Activated naive CD8-positive, alpha-beta T cell treated with anti-CD3 and anti-CD28 coated beads for 36 hours (primary cell): ENCODE measurements around the gene RUSC1. TPM values are rescaled to one million over a fixed set of nuclear protein-coding genes. Genes with fewer than 3 reads are reported as not detected.
A peak's percentile ranks its signal among the peaks of the same experiment; 100 is the strongest.

Experiments
- DNase-seq: peaks from one replicate; pipeline ENCODE4 v3.0.0; 2021
- H3K27ac Mint-ChIP-seq: one replicate; pipeline ENCODE4 v1.8.0; 2022; ENCODE audit warnings: mild to moderate bottlenecking, moderate library complexity, mixed read lengths
- H3K27me3 Mint-ChIP-seq: one replicate; pipeline ENCODE4 v1.8.0; 2022; ENCODE audit warnings: mild to moderate bottlenecking, mixed read lengths
- H3K36me3 Mint-ChIP-seq: one replicate; pipeline ENCODE4 v1.8.0; 2021; ENCODE audit warnings: mild to moderate bottlenecking, mixed read lengths
- H3K4me1 Mint-ChIP-seq: one replicate; pipeline ENCODE4 v1.8.0; 2021; ENCODE audit warnings: mixed read lengths
- H3K4me3 Mint-ChIP-seq: one replicate; pipeline ENCODE4 v1.8.0; 2022; ENCODE audit warnings: mild to moderate bottlenecking, moderate library complexity, mixed read lengths
- H3K9me3 Mint-ChIP-seq: one replicate; pipeline ENCODE4 v1.8.0; 2022; ENCODE audit warnings: mixed read lengths
- total RNA-seq, 2 experiments: library from RNA; stranded (reverse); gene quantifications; one replicate each; pipeline ENCODE4 v1.2.3, GENCODE V29; 2021

Gene RUSC1
- total RNA-seq, 2 experiments from 2014 or later, result 23.7 to 24.2 TPM

- peak; percentile 98 for DNase-seq
- Mint-ChIP-seq H3K4me1 (peaks cover 28% of the 10 kb centered on the region), H3K27ac (peak within 1 kb of the TSS; percentile 99), H3K27me3 (no peaks in the 10 kb centered on the region), H3K4me3 (peak within 1 kb of the TSS; percentile 95), H3K36me3 (peaks cover 43% of the 10 kb centered on the region), H3K9me3 (no peaks in the 10 kb centered on the region)
These were observed 11.9 kb upstream of the RUSC1 start, which contains the start of gene FDPS for GRCh38 chr1:155308493-155309422. TSS of gene FDPS (plus strand) at chr1:155308866. CDS start at chr1:155309790, 924 bp downstream.

- Mint-ChIP-seq H3K4me3 (peak overlapping the region; percentile 95), H3K36me3 (peaks cover 43% of the 10 kb centered on the region)
- no peak for DNase-seq
These were observed 11.2 kb upstream of the RUSC1 start for GRCh38 chr1:155309423-155310021.

GRCh38 chr1:155313261-155313660 lies 7.4 kb upstream of the RUSC1 start:
- Mint-ChIP-seq H3K27ac (no peak overlapping the region), H3K36me3 (peaks cover 46% of the 10 kb centered on the region), H3K4me1 (peaks cover 21% of the 10 kb centered on the region), H3K9me3 (no peaks in the 10 kb centered on the region), H3K4me3 (no peak overlapping the region), H3K27me3 (no peaks in the 10 kb centered on the region)
- no peak for DNase-seq

More at GRCh38 chr1:155309423-155310021, 11.2 kb upstream of the RUSC1 start:
- H3K27ac Mint-ChIP-seq, result peak overlapping the region; percentile 99
- no peaks in the 10 kb centered on the region for H3K9me3 Mint-ChIP-seq
- no peaks in the 10 kb centered on the region for H3K27me3 Mint-ChIP-seq
- H3K4me1 Mint-ChIP-seq, result peaks cover 28% of the 10 kb centered on the region

- peaks cover 39% of the 10 kb centered on the region for H3K36me3 Mint-ChIP-seq
- H3K27me3 Mint-ChIP-seq, result no peaks in the 10 kb centered on the region
- H3K4me1 Mint-ChIP-seq, result peaks cover 20% of the 10 kb centered on the region
These were observed 3.8 kb upstream of the RUSC1 start for GRCh38 chr1:155316922-155317321.

GRCh38 chr1:155318082-155318481 lies 2.6 kb upstream of the RUSC1 start:
- no peaks in the 10 kb centered on the region for H3K27me3 Mint-ChIP-seq
- peaks cover 18% of the 10 kb centered on the region for H3K4me1 Mint-ChIP-seq
- no peak overlapping the region for H3K4me3 Mint-ChIP-seq
- no peaks in the 10 kb centered on the region for H3K9me3 Mint-ChIP-seq
- H3K36me3 Mint-ChIP-seq, result peaks cover 30% of the 10 kb centered on the region
- H3K27ac Mint-ChIP-seq, result no peak overlapping the region
- DNase-seq, result no peak

More at GRCh38 chr1:155316922-155317321, 3.8 kb upstream of the RUSC1 start:
- Mint-ChIP-seq H3K27ac (no peak overlapping the region), H3K9me3 (no peaks in the 10 kb centered on the region), H3K4me3 (no peak overlapping the region)
- no peak for DNase-seq

- H3K4me3 Mint-ChIP-seq, result no peak overlapping the region
- H3K36me3 Mint-ChIP-seq, result peaks cover 25% of the 10 kb centered on the region
- no peaks in the 10 kb centered on the region for H3K27me3 Mint-ChIP-seq
- H3K4me1 Mint-ChIP-seq, result peaks cover 19% of the 10 kb centered on the region
- H3K9me3 Mint-ChIP-seq, result no peaks in the 10 kb centered on the region
- no peak overlapping the region for H3K27ac Mint-ChIP-seq
- DNase-seq, result no peak
These were observed 1.2 kb upstream of the RUSC1 start for GRCh38 chr1:155319536-155319935.

- peak overlapping the region; percentile 38 for H3K4me3 Mint-ChIP-seq
These were observed 442 bp upstream of the RUSC1 start for GRCh38 chr1:155320252-155320651.

GRCh38 chr1:155321639-155322503 lies 1.2 kb downstream of the RUSC1 start:
- DNase-seq, result peak; percentile 8
- peaks cover 24% of the 10 kb centered on the region for H3K4me1 Mint-ChIP-seq
- peak overlapping the region; percentile 57 for H3K4me3 Mint-ChIP-seq
- no peaks in the 10 kb centered on the region for H3K9me3 Mint-ChIP-seq
- peak overlapping the region; percentile 2 for H3K27ac Mint-ChIP-seq
- peaks cover 23% of the 10 kb centered on the region for H3K36me3 Mint-ChIP-seq
- no peaks in the 10 kb centered on the region for H3K27me3 Mint-ChIP-seq

More at GRCh38 chr1:155320252-155320651, 442 bp upstream of the RUSC1 start:
- Mint-ChIP-seq H3K27ac (no peak overlapping the region), H3K4me1 (peaks cover 19% of the 10 kb centered on the region), H3K9me3 (no peaks in the 10 kb centered on the region), H3K36me3 (peaks cover 23% of the 10 kb centered on the region), H3K27me3 (no peaks in the 10 kb centered on the region)
- no peak for DNase-seq

GRCh38 chr1:155322571-155322952 lies 1.9 kb downstream of the RUSC1 start:
- peaks cover 22% of the 10 kb centered on the region for H3K36me3 Mint-ChIP-seq
- H3K9me3 Mint-ChIP-seq, result no peaks in the 10 kb centered on the region
- peaks cover 24% of the 10 kb centered on the region for H3K4me1 Mint-ChIP-seq
- peak overlapping the region; percentile 57 for H3K4me3 Mint-ChIP-seq
- DNase-seq, result peak; percentile 31
- H3K27me3 Mint-ChIP-seq, result no peaks in the 10 kb centered on the region
- no peak overlapping the region for H3K27ac Mint-ChIP-seq

- peaks cover 27% of the 10 kb centered on the region for H3K4me1 Mint-ChIP-seq
These were observed 2.4 kb downstream of the RUSC1 start for GRCh38 chr1:155322953-155323728.

GRCh38 chr1:155323729-155324036 lies 3.0 kb downstream of the RUSC1 start:
- Mint-ChIP-seq H3K27me3 (no peaks in the 10 kb centered on the region), H3K9me3 (no peaks in the 10 kb centered on the region), H3K27ac (peak overlapping the region; percentile 74), H3K4me1 (peaks cover 27% of the 10 kb centered on the region), H3K36me3 (peaks cover 24% of the 10 kb centered on the region), H3K4me3 (peak overlapping the region; percentile 83)
- peak; percentile 88 for DNase-seq

More at GRCh38 chr1:155322953-155323728, 2.4 kb downstream of the RUSC1 start:
- Mint-ChIP-seq H3K27ac (peak overlapping the region; percentile 74), H3K9me3 (no peaks in the 10 kb centered on the region), H3K4me3 (peak overlapping the region; percentile 83), H3K27me3 (no peaks in the 10 kb centered on the region), H3K36me3 (peaks cover 22% of the 10 kb centered on the region)
- DNase-seq, result peak; percentile 90

GRCh38 chr1:155324037-155324716 lies 3.5 kb downstream of the RUSC1 start:
- peaks cover 27% of the 10 kb centered on the region for H3K4me1 Mint-ChIP-seq
- peak overlapping the region; percentile 74 for H3K27ac Mint-ChIP-seq
- H3K4me3 Mint-ChIP-seq, result peak overlapping the region; percentile 83
- no peaks in the 10 kb centered on the region for H3K9me3 Mint-ChIP-seq
- no peaks in the 10 kb centered on the region for H3K27me3 Mint-ChIP-seq
- peaks cover 20% of the 10 kb centered on the region for H3K36me3 Mint-ChIP-seq
- peak; percentile 94 for DNase-seq

GRCh38 chr1:155324717-155325602 lies 4.3 kb downstream of the RUSC1 start:
- Mint-ChIP-seq H3K4me3 (peak overlapping the region; percentile 83), H3K36me3 (peaks cover 15% of the 10 kb centered on the region), H3K27me3 (no peaks in the 10 kb centered on the region), H3K9me3 (no peaks in the 10 kb centered on the region), H3K4me1 (peaks cover 26% of the 10 kb centered on the region), H3K27ac (no peak overlapping the region)
- DNase-seq, result peak; percentile 35
